PFSK-1 (cell line): ENCODE results near the gene CCDC47.

Experiments
- FOXP2 ChIP-seq: optimal IDR thresholded peaks from 2 replicates; pipeline ENCODE3; 2011; ENCODE audit warnings: borderline replicate concordance, control low read depth, inconsistent platforms; ENCODE audit not compliant: insufficient read depth; ENCODE audit errors: extremely low read length, extremely low read depth
- POLR2AphosphoS5 ChIP-seq: IDR thresholded peaks from 2 replicates; pipeline ENCODE4 v1.6.1; 2012; ENCODE audit warnings: low read depth, mild to moderate bottlenecking, control low read depth, low read length, moderate library complexity
- REST ChIP-seq, 2 experiments: IDR thresholded peaks; 2 replicates each; pipeline versions ENCODE4 v1.6.1 to v1.8.0; 2011 to 2012; ENCODE audit warnings: low read depth in 2 of 2, low read length in 2 of 2, control low read depth in 1 of 2, inconsistent platforms in 1 of 2, mild to moderate bottlenecking in 1 of 2, moderate library complexity in 1 of 2; ENCODE audit not compliant: insufficient read depth in 1 of 2
- SIN3A ChIP-seq: IDR thresholded peaks from 2 replicates; pipeline ENCODE4 v1.6.1; 2012; ENCODE audit warnings: mild to moderate bottlenecking, low read length, moderate library complexity, borderline replicate concordance; ENCODE audit not compliant: insufficient read depth
- TAF1 ChIP-seq: IDR thresholded peaks from 2 replicates; pipeline ENCODE4 v1.6.1; 2012; ENCODE audit warnings: low read length, control low read depth, borderline replicate concordance; ENCODE audit not compliant: insufficient read depth

Gene CCDC47

DNA sequence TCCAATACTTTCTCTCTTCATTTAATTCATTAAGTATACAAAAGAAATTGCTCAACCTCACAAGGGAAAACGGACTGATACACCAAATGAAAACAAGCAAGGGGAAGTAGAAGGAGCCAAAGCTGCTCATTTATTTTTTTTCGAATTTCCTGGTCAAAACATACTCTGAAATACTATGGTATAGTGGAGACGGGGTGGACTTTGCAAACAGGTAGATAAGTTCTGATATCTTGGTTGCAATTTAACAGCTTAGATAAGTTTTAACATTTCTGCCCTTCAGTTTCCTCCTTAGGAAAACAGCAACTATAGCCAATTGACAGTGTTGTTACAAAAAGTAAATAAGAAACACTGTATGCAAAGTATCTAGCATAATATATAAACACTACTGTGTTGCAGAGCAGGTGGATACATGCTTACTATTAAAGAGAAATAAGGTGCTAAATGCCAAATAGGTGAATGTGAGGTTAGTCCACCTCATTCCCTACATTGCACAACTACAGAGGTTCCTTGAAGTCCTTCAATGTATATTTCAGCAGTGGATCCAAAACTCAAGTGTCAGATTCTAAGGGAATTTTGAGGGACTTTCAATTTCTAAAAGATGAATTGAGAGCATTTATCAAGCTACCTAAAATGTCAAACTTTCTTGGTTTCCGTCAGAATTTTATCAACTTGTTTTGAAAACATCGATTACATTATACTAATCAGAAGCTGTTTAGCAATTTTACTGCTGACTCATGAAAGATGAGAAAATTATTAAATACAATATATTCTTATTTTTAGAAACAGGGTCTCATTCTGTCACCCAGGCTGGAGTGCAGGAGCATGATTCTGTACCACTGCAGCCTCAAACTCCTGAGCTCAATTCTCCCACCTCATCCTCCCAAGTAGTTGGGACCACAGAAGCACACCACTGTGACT lies 11.0 kb downstream of the CCDC47 start:
- TF ChIP-seq POLR2AphosphoS5 = no peak
- TF ChIP-seq FOXP2 = no peak
- no peak for TF ChIP-seq SIN3A
- TF ChIP-seq TAF1 = no peak

GRCh38 chr17:63760771-63761539 lies 12.4 kb downstream of the CCDC47 start:
- TF ChIP-seq REST (IDR thresholded peaks at IDR 0.05; ENCODE audit: insufficient read depth in 1 of 2, low read depth in 2 of 2, low read length in 2 of 2) = no peak
- TF ChIP-seq TAF1 = no peak
- no peak for TF ChIP-seq FOXP2
- TF ChIP-seq POLR2AphosphoS5 = no peak
- TF ChIP-seq SIN3A = no peak

DNA sequence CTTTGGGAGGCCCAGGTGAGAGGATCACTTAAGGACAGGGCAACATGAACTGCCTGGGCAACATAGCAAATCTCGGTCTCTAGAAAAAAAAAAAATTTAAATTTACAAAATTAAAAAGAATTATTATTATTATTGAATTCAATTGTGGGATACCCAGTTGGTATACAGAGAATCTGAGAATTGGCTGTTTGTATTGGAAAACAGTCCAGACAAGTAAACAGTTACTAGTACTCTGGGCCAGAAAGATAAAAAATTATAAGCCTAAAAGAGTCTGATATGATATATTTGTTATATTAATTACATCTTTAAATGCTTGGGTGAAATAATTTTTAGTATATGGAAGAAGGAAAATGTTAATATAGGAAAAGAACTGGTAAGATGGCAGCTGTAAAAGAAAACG lies 15.0 kb downstream of the CCDC47 start:
- no peak for TF ChIP-seq TAF1
- TF ChIP-seq REST (IDR thresholded peaks at IDR 0.05; ENCODE audit: insufficient read depth in 1 of 2, low read depth in 2 of 2, low read length in 2 of 2) = no peak
- TF ChIP-seq POLR2AphosphoS5 = no peak
- TF ChIP-seq FOXP2 = no peak
- no peak for TF ChIP-seq SIN3A

DNA sequence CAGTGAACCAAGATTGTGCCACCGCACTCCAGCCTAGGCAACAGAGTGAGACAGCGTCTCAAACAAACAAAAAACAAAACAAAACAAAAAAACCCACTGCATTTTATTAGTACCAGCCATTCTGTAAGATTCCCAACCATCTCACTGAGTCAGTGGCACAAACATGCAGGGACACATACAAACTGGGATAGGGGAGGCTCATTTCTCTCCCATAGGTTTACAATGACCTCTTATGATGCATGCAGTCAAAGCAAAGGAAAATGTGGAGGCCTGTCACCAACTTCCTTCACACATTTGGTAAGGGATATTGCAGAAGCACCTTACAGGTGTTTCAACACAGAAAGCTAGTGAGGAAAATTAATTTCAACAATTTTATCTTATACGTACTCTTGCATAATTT lies 19.4 kb downstream of the CCDC47 start:
- TF ChIP-seq SIN3A (no peak), POLR2AphosphoS5 (no peak), REST (IDR thresholded peaks at IDR 0.05; ENCODE audit: insufficient read depth in 1 of 2, low read depth in 2 of 2, low read length in 2 of 2) (no peak), FOXP2 (no peak), TAF1 (no peak)

DNA sequence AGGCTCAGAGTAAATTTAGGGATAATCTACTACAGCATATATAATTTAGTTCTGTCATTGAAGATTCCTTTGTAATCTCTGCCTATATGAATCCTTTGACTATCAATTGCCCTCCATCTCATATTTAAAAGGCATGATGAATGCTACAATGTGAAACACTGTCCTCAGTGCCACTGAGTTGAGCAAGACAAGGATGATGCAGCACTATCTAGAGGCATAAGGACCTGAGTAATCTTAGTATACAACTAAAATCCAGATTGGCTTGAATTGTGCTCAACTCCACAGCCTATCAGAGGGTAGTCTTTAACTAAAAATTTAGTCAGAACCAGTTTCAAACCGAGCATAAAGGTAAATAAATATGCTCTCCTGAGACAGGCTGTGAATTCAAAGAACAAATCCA lies 20.2 kb downstream of the CCDC47 start:
- TF ChIP-seq FOXP2 (no peak), TAF1 (no peak), POLR2AphosphoS5 (no peak), SIN3A (no peak), REST (IDR thresholded peaks at IDR 0.05; ENCODE audit: insufficient read depth in 1 of 2, low read depth in 2 of 2, low read length in 2 of 2) (no peak)
